SK-N-SH treated with all-trans-retinoic acid at 6 μM for 48 hours (cell line): ENCODE data around the gene RSL24D1.

Experiments used
- ATAC-seq: fragments of 200-7000 bp; cut with Tn5 transposase; 3 replicates; pipeline ENCODE4 v1.9.1; 2020; ENCODE audit warnings: mild to moderate bottlenecking, moderate library complexity
- ARNTL ChIP-seq: fragments of 450-650 bp; formaldehyde crosslinking; IDR thresholded peaks from 2 replicates; pipeline ENCODE4 v1.5.0; 2020; ENCODE audit warnings: low read depth, mild to moderate bottlenecking, moderate library complexity, borderline replicate concordance
- BACH2 ChIP-seq: fragments of 250-450 bp; sonication (Bioruptor Pico); IDR thresholded peaks from 2 replicates; pipeline ENCODE4 v1.9.0; 2021; ENCODE audit warnings: mild to moderate bottlenecking, borderline replicate concordance
- CREB5 ChIP-seq: fragments of 250-450 bp; sonication (Bioruptor Pico); IDR thresholded peaks from 2 replicates; pipeline ENCODE4 v1.5.1; 2020; ENCODE audit warnings: low read depth, mild to moderate bottlenecking, moderate library complexity
- CSDC2 ChIP-seq: fragments of 250-450 bp; sonication (Bioruptor Pico); IDR thresholded peaks from 2 replicates; pipeline ENCODE4 v1.5.0; 2020; ENCODE audit warnings: mild to moderate bottlenecking, moderate library complexity
- ESRRG ChIP-seq: fragments of 250-450 bp; sonication (Bioruptor Pico); IDR thresholded peaks from 2 replicates; pipeline ENCODE4 v1.6.1; 2021; ENCODE audit warnings: mild to moderate bottlenecking
- ISL1 ChIP-seq: fragments of 250-450 bp; sonication (Bioruptor Pico); IDR thresholded peaks from 2 replicates; pipeline ENCODE4 v2.1.2; 2022; ENCODE audit warnings: mild to moderate bottlenecking, moderate library complexity
- PATZ1 ChIP-seq: fragments of 250-450 bp; sonication (Bioruptor Pico); IDR thresholded peaks from 2 replicates; pipeline ENCODE4 v1.8.0; 2020; ENCODE audit warnings: mild to moderate bottlenecking, moderate library complexity, borderline replicate concordance
- POU6F1 ChIP-seq: fragments of 250-450 bp; sonication (Bioruptor Pico); IDR thresholded peaks from 2 replicates; pipeline ENCODE4 v1.8.0; 2021; ENCODE audit warnings: low read depth, mild to moderate bottlenecking, moderate library complexity, borderline replicate concordance
- PPARA ChIP-seq: fragments of 250-450 bp; sonication (Bioruptor Pico); IDR thresholded peaks from 2 replicates; pipeline ENCODE4 v1.5.0; 2020; ENCODE audit warnings: mild to moderate bottlenecking, borderline replicate concordance
- RARB ChIP-seq: fragments of 250-450 bp; sonication (Bioruptor Pico); IDR thresholded peaks from 2 replicates; pipeline ENCODE4 v1.8.0; 2021; ENCODE audit warnings: mild to moderate bottlenecking, moderate library complexity
- SNAI2 ChIP-seq: fragments of 250-450 bp; sonication (Bioruptor Pico); IDR thresholded peaks from 2 replicates; pipeline ENCODE4 v1.5.0; 2020; ENCODE audit warnings: mild to moderate bottlenecking, moderate library complexity
- TCF4 ChIP-seq: fragments of 250-450 bp; sonication (Bioruptor Pico); IDR thresholded peaks from 2 replicates; pipeline ENCODE4 v1.8.0; 2021; ENCODE audit warnings: mild to moderate bottlenecking, moderate library complexity, borderline replicate concordance
- TOX ChIP-seq: fragments of 250-450 bp; sonication (Bioruptor Pico); IDR thresholded peaks from 2 replicates; pipeline ENCODE4 v1.8.0; 2021; ENCODE audit warnings: mild to moderate bottlenecking, moderate library complexity, borderline replicate concordance
- TSHZ2 ChIP-seq: fragments of 250-450 bp; sonication (Bioruptor Pico); IDR thresholded peaks from 2 replicates; pipeline ENCODE4 v1.5.0; 2020; ENCODE audit warnings: mild to moderate bottlenecking, moderate library complexity
- ZC3H10 ChIP-seq: fragments of 250-450 bp; sonication (Bioruptor Pico); IDR thresholded peaks from 2 replicates; pipeline ENCODE4 v1.5.1; 2021; ENCODE audit warnings: mild to moderate bottlenecking, moderate library complexity
- ZFP3 ChIP-seq: fragments of 250-450 bp; sonication (Bioruptor Pico); IDR thresholded peaks from 2 replicates; pipeline ENCODE4 v1.5.0; 2020; ENCODE audit warnings: mild to moderate bottlenecking, moderate library complexity
- ZFP30 ChIP-seq: fragments of 450-650 bp; formaldehyde crosslinking; IDR thresholded peaks from 2 replicates; pipeline ENCODE4 v1.5.0; 2022; ENCODE audit warnings: mild to moderate bottlenecking, moderate library complexity
- ZNF70 ChIP-seq: fragments of 450-650 bp; formaldehyde crosslinking; IDR thresholded peaks from 2 replicates; pipeline ENCODE4 v1.5.0; 2020; ENCODE audit warnings: mild to moderate bottlenecking, moderate library complexity
- ZNF8 ChIP-seq: fragments of 450-650 bp; formaldehyde crosslinking; IDR thresholded peaks from 2 replicates; pipeline ENCODE4 v1.5.0; 2020; ENCODE audit warnings: mild to moderate bottlenecking, moderate library complexity
- TF ChIP-seq, protein P1 (sequence below): fragments of 250-450 bp; sonication (Bioruptor Pico); IDR thresholded peaks from 2 replicates; pipeline ENCODE4 v1.5.1; 2021; ENCODE audit warnings: mild to moderate bottlenecking, moderate library complexity

The RSL24D1 gene

DNA sequence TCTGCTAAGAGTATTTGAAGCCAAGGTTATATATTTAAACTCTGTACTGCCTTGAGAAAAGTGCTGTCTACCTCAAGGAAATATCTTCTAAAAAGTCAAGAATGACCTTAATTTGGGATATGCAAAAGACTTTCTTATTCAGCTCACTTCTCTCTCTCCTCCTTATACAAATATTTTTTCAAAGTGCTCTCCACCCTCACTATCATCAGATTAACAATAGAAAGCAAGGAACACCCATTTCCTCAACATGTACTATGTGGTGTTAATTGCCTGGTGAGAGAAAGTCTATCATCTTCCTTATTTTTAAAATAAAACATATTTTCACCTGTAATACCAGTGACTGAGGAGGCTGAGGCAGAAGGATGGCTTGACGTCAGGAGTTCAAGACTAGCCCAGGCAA is 44.4 kb upstream of the RSL24D1 start (continued):
- TF ChIP-seq ZFP3 (CRISPR knock-in tag) (no peak), ZNF8 (CRISPR knock-in tag) (no peak)

DNA sequence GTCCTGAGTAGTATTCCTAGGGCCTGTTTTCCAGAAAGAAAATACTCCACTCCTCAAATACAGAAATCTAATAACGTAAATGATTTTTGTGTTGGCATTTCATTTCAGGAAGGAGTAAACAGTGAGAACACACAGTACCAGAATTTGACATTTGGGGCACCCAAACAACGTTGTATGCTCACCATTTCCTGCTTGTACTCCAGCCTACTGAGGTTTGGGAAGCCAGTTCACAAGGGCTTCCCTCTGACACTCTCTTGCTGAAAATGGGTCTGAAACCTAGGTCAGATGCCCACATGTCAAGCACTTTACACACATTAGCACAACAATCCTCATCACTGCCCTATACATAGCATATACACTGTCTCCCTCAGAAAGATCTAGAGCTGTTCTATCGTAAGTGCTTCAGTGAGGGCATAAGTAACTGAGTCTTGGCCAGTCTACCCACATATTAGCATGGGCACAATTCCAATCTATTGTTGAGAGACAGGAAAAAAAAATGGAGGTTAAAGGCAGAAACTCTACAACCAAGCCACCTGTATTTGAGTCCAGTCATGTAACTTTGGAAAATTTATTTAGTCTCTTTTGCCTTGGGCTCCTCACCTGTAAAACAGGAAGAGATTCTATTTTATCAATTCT is 43.5 kb upstream of the RSL24D1 start:
- no peak for ATAC-seq
- TF ChIP-seq ZNF8 (CRISPR knock-in tag) (no peak), PPARA (CRISPR knock-in tag) (no peak), RARB (CRISPR knock-in tag) (no peak), SNAI2 (CRISPR knock-in tag) (no peak), ZFP30 (CRISPR knock-in tag) (no peak), ESRRG (CRISPR knock-in tag) (no peak), ARNTL (no peak), ISL1 (CRISPR knock-in tag) (no peak), TSHZ2 (CRISPR knock-in tag) (no peak), ZNF70 (CRISPR knock-in tag) (no peak), PATZ1 (CRISPR knock-in tag) (no peak), CREB5 (no peak), TCF4 (no peak)
- TF ChIP-seq, all 23 proteins: peak for 0

DNA sequence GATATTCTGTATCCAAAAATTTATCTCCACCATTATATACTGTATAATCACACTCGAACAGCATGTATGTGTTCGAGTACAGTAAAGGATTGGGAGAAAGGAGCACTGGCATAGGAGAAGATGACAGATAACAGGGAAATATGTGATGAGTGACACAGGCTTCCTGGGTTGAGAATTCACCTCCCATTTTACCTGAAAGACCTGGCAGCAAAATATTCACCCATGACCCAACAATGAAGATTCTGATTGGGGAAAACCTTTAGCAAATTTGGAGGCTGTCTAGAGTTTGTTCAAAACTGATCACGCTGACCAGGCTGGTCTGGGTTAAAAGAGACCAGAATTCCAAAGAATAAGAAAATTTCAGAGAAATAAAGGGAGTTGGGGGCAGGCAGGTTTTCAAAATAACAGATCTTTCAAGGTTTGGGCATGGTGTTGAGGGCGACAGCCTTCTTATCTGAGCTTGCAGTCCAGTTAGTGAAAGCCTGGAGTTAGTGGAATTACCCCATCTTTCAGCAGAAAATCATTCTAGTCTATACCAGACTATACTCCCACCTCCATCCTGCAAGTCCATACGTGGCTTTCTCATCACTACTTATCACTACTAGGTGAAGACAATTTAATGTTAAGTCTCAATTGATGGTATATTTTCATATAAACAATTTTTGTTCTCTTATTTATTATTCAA is 42.8 kb upstream of the RSL24D1 start:
- ATAC-seq: no peak
- TF ChIP-seq BACH2 (CRISPR knock-in tag) (no peak), TOX (no peak), ARNTL (no peak), ZFP30 (CRISPR knock-in tag) (no peak), ESRRG (CRISPR knock-in tag) (no peak), TCF4 (no peak), ZNF70 (CRISPR knock-in tag) (no peak), SNAI2 (CRISPR knock-in tag) (no peak), ZNF8 (CRISPR knock-in tag) (no peak), ISL1 (CRISPR knock-in tag) (no peak), ZFP3 (CRISPR knock-in tag) (no peak), CREB5 (no peak), CSDC2 (CRISPR knock-in tag) (no peak), RARB (CRISPR knock-in tag) (no peak), ZC3H10 (CRISPR knock-in tag) (no peak), PATZ1 (CRISPR knock-in tag) (no peak), POU6F1 (CRISPR knock-in tag) (no peak), TSHZ2 (CRISPR knock-in tag) (no peak)
- TF ChIP-seq, protein P1, sequence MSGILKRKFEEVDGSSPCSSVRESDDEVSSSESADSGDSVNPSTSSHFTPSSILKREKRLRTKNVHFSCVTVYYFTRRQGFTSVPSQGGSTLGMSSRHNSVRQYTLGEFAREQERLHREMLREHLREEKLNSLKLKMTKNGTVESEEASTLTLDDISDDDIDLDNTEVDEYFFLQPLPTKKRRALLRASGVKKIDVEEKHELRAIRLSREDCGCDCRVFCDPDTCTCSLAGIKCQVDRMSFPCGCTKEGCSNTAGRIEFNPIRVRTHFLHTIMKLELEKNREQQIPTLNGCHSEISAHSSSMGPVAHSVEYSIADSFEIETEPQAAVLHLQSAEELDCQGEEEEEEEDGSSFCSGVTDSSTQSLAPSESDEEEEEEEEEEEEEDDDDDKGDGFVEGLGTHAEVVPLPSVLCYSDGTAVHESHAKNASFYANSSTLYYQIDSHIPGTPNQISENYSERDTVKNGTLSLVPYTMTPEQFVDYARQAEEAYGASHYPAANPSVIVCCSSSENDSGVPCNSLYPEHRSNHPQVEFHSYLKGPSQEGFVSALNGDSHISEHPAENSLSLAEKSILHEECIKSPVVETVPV (CRISPR knock-in tag): no peak
